Measurements from ENCODE around the gene DIS3L2. TPM values are rescaled to one million over a fixed set of nuclear protein-coding genes. Genes with fewer than 3 reads are reported as not detected.
"Not testable (repeated sequence)": the region's sequence is repeated elsewhere in the genome, so short reads cannot be mapped to it uniquely, and the experiment has no call there.

Gene DIS3L2
- total RNA-seq, 4 donors from 2014 or later = 22.2 to 31.6 (median 27.8) TPM

GRCh38 chr2:232307854-232308253, 346.3 kb downstream of the DIS3L2 start:
- ATAC-seq (ENCODE audit: low FRiP score) = no peak
- DNase-seq (ENCODE audit: low spot score) = no peak
- no peak for TF ChIP-seq CTCF (IDR thresholded peaks at IDR 0.05)

GRCh38 chr2:232308986-232309385, 347.5 kb downstream of the DIS3L2 start:
- DNase-seq (ENCODE audit: low spot score) (no peak), ATAC-seq (ENCODE audit: low FRiP score) (no peak)
- TF ChIP-seq CTCF (IDR thresholded peaks at IDR 0.05) = no peak

- DNase-seq (ENCODE audit: low spot score) (no peak), ATAC-seq (ENCODE audit: low FRiP score) (no peak)
- no peak for TF ChIP-seq CTCF (IDR thresholded peaks at IDR 0.05)
Observed at GRCh38 chr2:232309592-232309991, 348.1 kb downstream of the DIS3L2 start.

- DNase-seq (ENCODE audit: low spot score) (no peak), ATAC-seq (ENCODE audit: low FRiP score) (peak; percentile 37)
- no peak for TF ChIP-seq CTCF (IDR thresholded peaks at IDR 0.05)
Observed at GRCh38 chr2:232310121-232310520, 348.6 kb downstream of the DIS3L2 start.

GRCh38 chr2:232310696-232311095, 349.2 kb downstream of the DIS3L2 start:
- DNase-seq (ENCODE audit: low spot score) = no peak
- TF ChIP-seq CTCF (IDR thresholded peaks at IDR 0.05) = no peak
- no peak for ATAC-seq (ENCODE audit: low FRiP score)

GRCh38 chr2:232313645-232314044, 352.1 kb downstream of the DIS3L2 start:
- ATAC-seq (ENCODE audit: low FRiP score); DNase-seq (ENCODE audit: low spot score): not testable (repeated sequence)

- peak; percentile 57 for ATAC-seq (ENCODE audit: low FRiP score)
- DNase-seq (ENCODE audit: low spot score) = no peak
- no peak for TF ChIP-seq CTCF (IDR thresholded peaks at IDR 0.05)
Observed at GRCh38 chr2:232315049-232315922, 353.8 kb downstream of the DIS3L2 start.

Measured in omental fat pad (tissue), 4 donors.